GM19467 (cell line): ENCODE measurements around the gene KCNK6.
"Not testable (repeated sequence)": the region's sequence is repeated elsewhere in the genome, so short reads cannot be mapped to it uniquely, and the experiment has no call there.

Source experiments
- ATAC-seq: cut with Tn5 transposase; IDR thresholded peaks from one replicate; pipeline ENCODE4 v1.9.1; 2021; ENCODE audit warnings: mild to moderate bottlenecking, moderate library complexity; ENCODE audit not compliant: unreplicated experiment

KCNK6 gene

GRCh38 chr19:38360839-38361631, 41.4 kb downstream of the KCNK6 start:
- no peak for ATAC-seq

GRCh38 chr19:38361633-38362075, 42.0 kb downstream of the KCNK6 start:
- ATAC-seq, result no peak

DNA sequence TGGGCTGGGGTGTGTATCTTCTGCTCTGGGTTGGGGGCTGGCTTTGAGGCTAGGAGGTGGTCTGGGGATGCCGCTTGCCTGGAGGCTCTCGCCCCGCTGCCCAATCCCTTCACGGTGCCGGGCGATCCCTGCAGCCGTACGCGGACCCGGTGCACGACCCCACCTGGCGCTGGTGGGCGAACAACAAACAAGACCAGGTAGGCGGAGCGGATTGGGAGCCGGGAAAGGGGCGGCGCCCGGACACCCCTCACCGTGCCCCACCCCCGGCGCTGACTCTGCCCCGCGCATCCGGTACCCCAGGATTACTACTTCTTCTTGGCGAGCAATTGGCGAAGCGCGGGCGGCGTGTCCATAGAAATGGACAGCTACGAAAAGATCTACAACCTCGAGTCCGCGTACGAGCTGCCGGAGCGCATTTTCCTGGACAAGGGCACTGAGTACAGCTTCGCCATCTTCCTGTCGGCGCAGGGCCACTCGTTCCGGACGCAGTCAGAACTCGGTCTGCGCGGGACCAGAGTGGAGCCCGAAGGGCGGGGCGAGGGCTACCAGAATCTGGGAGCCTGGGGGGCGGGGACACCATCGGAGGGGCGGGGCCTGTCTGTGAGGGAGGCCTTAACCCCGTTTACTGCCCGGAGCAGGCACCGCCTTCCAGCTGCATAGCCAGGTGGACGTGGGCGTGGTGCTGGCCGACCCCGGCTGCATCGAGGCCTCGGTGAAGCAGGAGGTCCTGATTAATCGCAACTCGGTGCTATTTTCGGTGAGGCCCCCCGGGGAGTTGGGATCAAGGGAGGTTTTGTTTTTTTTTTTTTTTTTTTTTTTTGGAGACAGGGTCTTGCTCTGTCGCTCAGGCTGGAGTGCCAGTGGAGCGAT, 42.7 kb downstream of the KCNK6 start:
- no peak for ATAC-seq

DNA sequence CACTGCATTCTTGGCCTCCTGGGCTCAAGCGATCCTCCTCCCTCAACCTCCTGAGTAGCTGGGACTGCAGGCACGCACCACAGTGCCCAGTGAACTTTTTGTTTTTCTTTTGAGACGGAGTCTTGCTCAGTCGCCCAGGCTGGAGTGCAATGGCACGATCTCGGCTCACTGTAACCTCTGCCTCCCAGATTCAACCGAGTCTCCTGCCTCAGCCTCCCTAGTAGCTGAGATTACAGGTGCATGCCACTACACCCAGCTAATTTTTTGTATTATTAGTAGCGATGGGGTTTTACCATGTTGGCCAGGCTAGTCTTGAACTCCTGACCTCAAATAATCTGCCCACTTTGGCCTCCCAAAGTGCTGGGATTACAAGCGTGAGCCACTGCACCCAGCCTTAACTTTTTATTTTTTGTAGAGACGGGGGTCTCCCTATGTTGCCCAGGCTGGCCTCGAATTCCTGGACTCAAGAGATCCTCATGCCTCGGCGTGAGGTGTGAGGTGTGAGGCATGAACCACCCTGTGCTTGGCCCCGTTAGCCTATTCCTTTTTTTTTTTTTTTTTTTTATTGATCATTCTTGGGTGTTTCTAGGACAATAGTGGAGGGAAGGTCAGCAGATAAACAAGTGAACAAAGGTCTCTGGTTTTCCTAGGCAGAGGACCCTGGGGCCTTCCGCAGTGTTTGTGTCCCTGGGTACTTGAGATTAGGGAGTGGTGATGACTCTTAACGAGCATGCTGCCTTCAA, 43.5 kb downstream of the KCNK6 start:
- ATAC-seq, result not testable (repeated sequence)

DNA sequence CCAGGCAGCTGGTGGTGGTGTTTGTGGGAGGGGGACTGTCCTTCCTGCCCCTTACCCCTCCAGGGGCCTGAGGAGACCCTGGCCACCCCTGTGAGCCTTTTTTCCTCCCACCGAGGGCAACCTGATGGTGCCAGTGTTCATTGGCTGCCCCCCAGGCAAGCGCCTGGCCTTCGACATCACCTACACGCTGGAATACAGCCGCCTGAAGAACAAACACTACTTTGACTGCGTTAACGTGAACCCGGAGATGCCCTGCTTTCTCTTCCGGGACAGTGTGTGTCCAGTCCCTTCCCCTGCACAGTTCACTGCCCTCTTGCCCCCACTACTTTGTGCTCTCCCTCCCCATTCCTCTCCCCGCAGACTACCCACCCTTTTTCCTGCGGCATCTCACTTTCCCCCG, 47.4 kb downstream of the KCNK6 start:
- ATAC-seq, result no peak

DNA sequence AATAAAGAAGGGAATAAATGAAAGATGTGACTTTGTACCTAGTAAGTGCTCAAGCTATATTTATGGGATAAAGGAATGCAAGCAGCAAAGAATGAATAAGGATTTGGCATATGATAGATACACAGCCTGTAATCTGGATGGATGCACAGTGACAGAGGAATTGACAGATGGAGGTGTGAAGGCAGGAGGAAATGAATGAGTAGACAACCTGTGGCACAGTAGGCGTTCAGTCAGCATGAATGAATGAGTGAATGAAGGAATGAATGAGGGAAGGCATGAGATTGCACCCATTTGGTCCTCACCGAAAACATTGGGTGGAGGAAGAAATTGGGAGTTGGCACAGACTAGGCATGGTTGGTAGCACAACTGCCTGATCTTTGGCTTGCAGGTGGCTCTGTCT, 49.9 kb downstream of the KCNK6 start:
- ATAC-seq, result no peak

- no peak for ATAC-seq
Observed at GRCh38 chr19:38370299-38370698, 50.7 kb downstream of the KCNK6 start.

GRCh38 chr19:38371081-38371480, 51.4 kb downstream of the KCNK6 start:
- ATAC-seq, result no peak

- no peak for ATAC-seq
Observed at GRCh38 chr19:38373907-38374331, 54.3 kb downstream of the KCNK6 start.

- peak; percentile 91 for ATAC-seq
Observed at GRCh38 chr19:38374332-38375097, 54.9 kb downstream of the KCNK6 start, which contains the start of gene PSMD8. Gene PSMD8, plus strand, starts transcription at chr19:38374571. Its CDS starts 31 bp downstream, at chr19:38374602.

GRCh38 chr19:38375098-38375493, 55.5 kb downstream of the KCNK6 start:
- ATAC-seq, result no peak

GRCh38 chr19:38375748-38376147, 56.1 kb downstream of the KCNK6 start:
- no peak for ATAC-seq

- ATAC-seq, result no peak
Observed at GRCh38 chr19:38376576-38376975, 56.9 kb downstream of the KCNK6 start.

DNA sequence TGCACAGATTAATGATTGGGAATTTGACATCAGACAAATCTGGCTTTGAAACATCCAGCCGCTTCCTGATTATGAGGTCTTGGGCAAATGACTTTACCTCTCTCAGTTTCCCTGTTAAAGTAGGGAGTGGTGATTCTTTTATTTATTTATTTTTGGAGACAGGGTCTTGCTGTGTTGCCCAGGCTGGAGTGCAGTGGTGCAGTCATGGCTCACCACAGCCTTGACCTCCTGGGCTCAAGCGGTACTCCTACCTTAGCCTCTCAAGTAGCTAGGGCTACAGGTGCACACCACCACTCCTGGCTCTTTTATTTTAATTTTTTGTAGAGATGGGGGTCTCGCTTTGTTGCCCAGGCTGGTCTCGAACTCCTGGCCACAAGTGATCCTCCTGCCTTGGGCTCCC, 57.4 kb downstream of the KCNK6 start:
- no peak for ATAC-seq

GRCh38 chr19:38378866-38379265, 59.2 kb downstream of the KCNK6 start:
- ATAC-seq, result no peak

GRCh38 chr19:38381138-38381537, 61.5 kb downstream of the KCNK6 start:
- ATAC-seq, result no peak
